GM12801 (cell line): Measurements from ENCODE around the gene KIAA0232.

ENCODE experiments used
- TF ChIP-seq, protein P1 (sequence below): IDR thresholded peaks from one replicate; pipeline ENCODE4 v1.5.1; 2011; ENCODE audit warnings: control low read depth; ENCODE audit not compliant: insufficient read length; ENCODE audit errors: extremely low read depth

KIAA0232 gene

DNA sequence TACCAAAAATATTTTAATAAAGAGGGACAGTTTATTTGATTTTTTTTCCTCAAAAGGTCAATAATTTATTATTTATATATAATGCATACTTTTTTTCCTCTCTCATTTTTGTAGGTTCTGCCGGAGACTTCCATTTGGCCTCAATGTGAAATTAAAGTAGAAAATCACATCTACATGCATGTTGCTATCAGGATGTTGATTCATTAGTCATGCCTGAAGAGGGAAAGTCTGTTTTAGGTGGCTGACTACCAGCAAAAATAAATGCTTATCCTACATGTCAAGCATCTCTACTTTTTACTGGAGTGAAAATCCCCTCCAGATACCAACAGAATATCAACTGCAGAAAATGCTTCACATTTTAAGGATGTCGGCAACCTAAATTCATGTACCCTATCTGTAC, 41.5 kb downstream of the KIAA0232 start:
- TF ChIP-seq, protein P1, sequence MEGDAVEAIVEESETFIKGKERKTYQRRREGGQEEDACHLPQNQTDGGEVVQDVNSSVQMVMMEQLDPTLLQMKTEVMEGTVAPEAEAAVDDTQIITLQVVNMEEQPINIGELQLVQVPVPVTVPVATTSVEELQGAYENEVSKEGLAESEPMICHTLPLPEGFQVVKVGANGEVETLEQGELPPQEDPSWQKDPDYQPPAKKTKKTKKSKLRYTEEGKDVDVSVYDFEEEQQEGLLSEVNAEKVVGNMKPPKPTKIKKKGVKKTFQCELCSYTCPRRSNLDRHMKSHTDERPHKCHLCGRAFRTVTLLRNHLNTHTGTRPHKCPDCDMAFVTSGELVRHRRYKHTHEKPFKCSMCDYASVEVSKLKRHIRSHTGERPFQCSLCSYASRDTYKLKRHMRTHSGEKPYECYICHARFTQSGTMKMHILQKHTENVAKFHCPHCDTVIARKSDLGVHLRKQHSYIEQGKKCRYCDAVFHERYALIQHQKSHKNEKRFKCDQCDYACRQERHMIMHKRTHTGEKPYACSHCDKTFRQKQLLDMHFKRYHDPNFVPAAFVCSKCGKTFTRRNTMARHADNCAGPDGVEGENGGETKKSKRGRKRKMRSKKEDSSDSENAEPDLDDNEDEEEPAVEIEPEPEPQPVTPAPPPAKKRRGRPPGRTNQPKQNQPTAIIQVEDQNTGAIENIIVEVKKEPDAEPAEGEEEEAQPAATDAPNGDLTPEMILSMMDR: no peak

DNA sequence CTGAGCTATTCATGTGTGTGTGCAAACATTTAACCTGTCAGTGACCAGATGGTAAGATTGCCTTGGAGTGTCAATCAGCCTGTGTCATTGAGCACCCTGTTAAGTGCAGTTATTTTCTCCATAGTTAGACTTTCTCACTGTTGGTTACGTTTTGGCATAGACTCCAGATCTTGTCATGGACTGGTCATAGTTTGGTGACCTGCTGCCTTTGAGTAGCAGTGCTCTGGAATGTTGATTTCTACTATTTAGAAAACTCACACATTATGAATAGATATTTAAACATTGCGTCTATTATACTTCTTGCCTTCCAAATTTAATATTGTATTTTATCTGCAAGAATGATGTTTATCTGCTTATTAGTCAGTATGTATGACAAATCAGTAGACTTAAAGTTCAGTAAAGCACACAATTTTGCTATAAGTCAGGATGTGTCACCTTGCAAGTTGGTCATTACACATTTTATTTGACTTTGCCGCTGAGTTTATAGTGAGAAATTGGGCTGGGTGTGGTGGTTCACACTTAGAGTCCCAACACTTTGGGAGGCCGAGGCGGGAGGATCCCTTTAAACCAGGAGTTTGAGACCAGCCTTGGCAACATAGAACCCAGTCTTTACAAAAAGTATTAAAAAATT, 42.4 kb downstream of the KIAA0232 start:
- TF ChIP-seq, protein P1: no peak

GRCh38 chr4:6825403-6825802, 42.9 kb downstream of the KIAA0232 start:
- TF ChIP-seq, protein P1: no peak

DNA sequence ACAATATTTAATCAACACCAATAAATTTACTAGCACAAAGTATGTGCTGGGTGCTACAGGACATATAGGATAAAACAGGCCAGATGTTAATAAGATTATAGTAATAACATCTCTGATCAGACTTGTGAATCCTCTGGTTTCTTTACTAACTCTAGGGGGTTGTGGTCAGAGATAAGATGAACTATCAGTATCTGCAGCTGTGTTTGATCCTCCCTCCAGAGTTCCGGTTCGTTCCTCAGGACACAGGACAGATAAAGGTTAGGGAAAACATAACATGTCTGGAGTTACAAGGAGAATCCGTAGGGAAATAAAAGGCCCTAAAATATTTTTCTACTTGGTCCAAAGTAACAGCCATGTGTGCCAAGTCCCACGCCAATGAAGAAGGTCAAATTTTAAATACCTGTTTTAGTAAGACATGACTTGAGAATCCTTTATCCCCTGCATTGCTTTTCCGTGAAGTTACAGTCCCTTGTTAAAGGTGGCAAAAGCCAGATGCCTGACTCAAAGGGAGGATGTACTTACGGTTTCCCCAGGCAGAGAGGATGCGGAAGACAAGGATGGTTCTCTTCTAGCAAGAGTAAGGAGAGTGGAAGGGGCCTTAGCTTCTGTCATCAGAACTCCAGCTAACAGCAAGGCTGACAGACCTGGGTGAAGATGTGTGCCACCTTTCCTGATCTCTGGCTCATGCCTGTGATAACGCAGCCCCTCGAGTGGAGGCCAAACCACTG, 44.4 kb downstream of the KIAA0232 start:
- TF ChIP-seq, protein P1: no peak

DNA sequence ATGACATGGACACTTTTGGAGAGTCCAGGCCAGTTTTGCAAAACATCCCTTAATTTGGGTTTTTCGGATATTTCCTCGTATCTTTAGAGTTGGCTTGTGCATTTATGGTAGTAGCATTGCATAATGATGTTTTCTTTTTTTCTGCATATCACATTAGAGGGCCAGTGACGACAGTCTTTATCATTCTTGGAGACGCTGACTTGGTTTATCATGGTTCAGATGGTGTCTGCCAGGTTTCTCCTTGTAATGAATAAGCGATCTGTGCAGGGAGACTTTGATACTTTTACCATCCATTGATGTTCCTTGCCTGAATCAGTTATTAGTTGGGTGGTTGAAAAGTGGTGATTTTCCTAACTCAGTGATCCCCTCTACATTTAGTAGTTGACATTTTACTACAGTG, 46.6 kb downstream of the KIAA0232 start:
- TF ChIP-seq, protein P1: no peak

- TF ChIP-seq, protein P1: no peak
These were observed 52.3 kb downstream of the KIAA0232 start for GRCh38 chr4:6834867-6835266.

DNA sequence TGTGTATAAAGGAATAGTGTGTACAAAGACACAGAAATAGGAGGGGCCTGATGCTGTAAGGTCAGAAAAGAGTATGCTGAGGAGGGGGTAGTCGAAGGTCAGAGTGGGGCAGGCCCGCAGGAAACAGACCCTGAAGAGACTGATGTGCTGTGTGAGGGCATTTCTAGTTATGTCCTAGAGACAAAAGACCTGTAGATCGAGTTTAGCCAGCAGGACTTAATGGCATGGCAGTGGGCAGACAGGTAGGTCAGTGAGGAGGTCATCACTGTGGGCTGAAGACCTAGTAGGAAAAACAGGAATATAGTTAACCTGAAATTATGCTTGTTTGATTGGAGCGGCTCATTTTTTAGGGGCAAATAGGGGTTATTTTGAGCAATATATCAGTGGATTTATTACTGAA, 57.1 kb downstream of the KIAA0232 start:
- TF ChIP-seq, protein P1: no peak
